Upper lobe of right lung (tissue), 1 donor: ENCODE measurements around the gene DOCK11. TPM values are rescaled to one million over a fixed set of nuclear protein-coding genes. Genes with fewer than 3 reads are reported as not detected.
"Not testable (repeated sequence)": the region's sequence is repeated elsewhere in the genome, so short reads cannot be mapped to it uniquely, and the experiment has no call there.

Source experiments
- ATAC-seq: fragments of 200-7000 bp; cut with Tn5 transposase; one replicate; pipeline ENCODE4 v1.9.1; 2020; ENCODE audit warnings: mild to moderate bottlenecking, moderate library complexity
- DNase-seq: peaks from one replicate; pipeline ENCODE4 v3.0.0-alpha.2; 2020
- H3K27ac ChIP-seq: fragments of 200-600 bp; one replicate; pipeline ENCODE4 v1.8.0; 2022
- H3K27me3 ChIP-seq: fragments of 200-600 bp; one replicate; pipeline ENCODE4 v1.8.0; 2022; ENCODE audit warnings: mild to moderate bottlenecking
- H3K36me3 ChIP-seq: fragments of 200-600 bp; one replicate; pipeline ENCODE4 v1.8.0; 2022
- H3K4me1 ChIP-seq: fragments of 200-600 bp; one replicate; pipeline ENCODE4 v1.8.0; 2022
- H3K4me3 ChIP-seq: fragments of 200-600 bp; one replicate; pipeline ENCODE4 v1.8.0; 2022; ENCODE audit warnings: mild to moderate bottlenecking
- H3K9me3 ChIP-seq: fragments of 200-600 bp; one replicate; pipeline ENCODE4 v1.8.0; 2022
- CTCF ChIP-seq: fragments of 200-600 bp; IDR thresholded peaks from one replicate; pipeline ENCODE4 v1.8.0; 2022; ENCODE audit warnings: antibody characterized with exemption
- intact Hi-C: fragments of 100-400 bp; cut with DNase I; formaldehyde crosslinking; loops from one replicate; pipeline ENCODE4 v1.11.0; 2022
- total RNA-seq: library from RNA; stranded (reverse); fragmentation: NEBNext Ultra II Directional; extraction: Animal tissue kit (Norgen Biotek cat#: 25700); gene quantifications from one replicate; pipeline ENCODE4 v1.2.1, GENCODE V29; 2021
- donor health status: DM: no; HTN: yes; CAD: no; lungs with severe emphysema.

Gene DOCK11
- total RNA-seq, 1 donor from 2014 or later = 55.0 TPM

GRCh38 chrX:118726887-118727685 lies 231.5 kb downstream of the DOCK11 start, which contains the start of gene IL13RA1:
TSS of gene IL13RA1 (plus strand) at chrX:118727606. CDS start at chrX:118727639, 33 bp downstream.
- H3K27me3 ChIP-seq = no peaks in the 10 kb centered on the region
- H3K4me3 ChIP-seq = peak within 1 kb of the TSS; percentile 60
- no peak for TF ChIP-seq CTCF
- no peaks in the 10 kb centered on the region for H3K36me3 ChIP-seq
- H3K9me3 ChIP-seq = no peaks in the 10 kb centered on the region
- peak; percentile 91 for DNase-seq
- peak within 1 kb of the TSS; percentile 89 for H3K27ac ChIP-seq
- peaks cover 21% of the 10 kb centered on the region for H3K4me1 ChIP-seq
- peak; percentile 95 for ATAC-seq
- intact Hi-C loops = no loop called here

GRCh38 chrX:118727686-118728339 lies 232.2 kb downstream of the DOCK11 start:
- Histone ChIP-seq H3K27ac (peak overlapping the region; percentile 89), H3K4me1 (peaks cover 21% of the 10 kb centered on the region), H3K9me3 (no peaks in the 10 kb centered on the region), H3K36me3 (no peaks in the 10 kb centered on the region), H3K4me3 (peak overlapping the region; percentile 60), H3K27me3 (no peaks in the 10 kb centered on the region)
- ATAC-seq (peak; percentile 66), DNase-seq (peak; percentile 84)
- no peak for TF ChIP-seq CTCF
- intact Hi-C loops = no loop called here

GRCh38 chrX:118729042-118729652 lies 233.5 kb downstream of the DOCK11 start:
- no peak overlapping the region for H3K27ac ChIP-seq
- no peak for ATAC-seq

GRCh38 chrX:118730500-118731247 lies 235.1 kb downstream of the DOCK11 start:
- Histone ChIP-seq H3K27me3 (no peaks in the 10 kb centered on the region), H3K4me1 (peaks cover 12% of the 10 kb centered on the region), H3K4me3 (no peak overlapping the region), H3K9me3 (no peaks in the 10 kb centered on the region), H3K36me3 (no peaks in the 10 kb centered on the region), H3K27ac (peak overlapping the region; percentile 6)
- no peak for DNase-seq
- ATAC-seq = no peak
- intact Hi-C loops = no loop called here
- no peak for TF ChIP-seq CTCF

More at GRCh38 chrX:118729042-118729652, 233.5 kb downstream of the DOCK11 start:
- H3K36me3 ChIP-seq = no peaks in the 10 kb centered on the region
- peak overlapping the region; percentile 60 for H3K4me3 ChIP-seq
- intact Hi-C loops = no loop called here
- no peak for DNase-seq
- H3K4me1 ChIP-seq = peaks cover 21% of the 10 kb centered on the region
- no peaks in the 10 kb centered on the region for H3K27me3 ChIP-seq
- no peak for TF ChIP-seq CTCF
- no peaks in the 10 kb centered on the region for H3K9me3 ChIP-seq

GRCh38 chrX:118732551-118732950 lies 236.9 kb downstream of the DOCK11 start:
- intact Hi-C loops, H3K36me3 ChIP-seq, H3K4me1 ChIP-seq, H3K9me3 ChIP-seq, H3K27ac ChIP-seq, DNase-seq, H3K27me3 ChIP-seq, H3K4me3 ChIP-seq, ATAC-seq: not testable (repeated sequence)
